NB4 (cell line): ENCODE data around the gene PNPLA7.

Experiments used
- CTCF ChIP-seq: IDR thresholded peaks from one replicate; pipeline ENCODE4 v1.5.1; 2012; ENCODE audit warnings: low read depth, low read length
- MAX ChIP-seq: IDR thresholded peaks from 2 replicates; pipeline ENCODE4 v1.6.1; 2011; ENCODE audit warnings: low read depth, low read length
- MYC ChIP-seq: IDR thresholded peaks from 2 replicates; pipeline ENCODE4 v1.6.1; 2011; ENCODE audit warnings: low read depth, low read length
- POLR2A ChIP-seq: IDR thresholded peaks from 2 replicates; pipeline ENCODE4 v1.6.1; 2011; ENCODE audit warnings: mild to moderate bottlenecking; ENCODE audit not compliant: insufficient read length; ENCODE audit errors: extremely low read depth

- TF ChIP-seq CTCF, result no peak
- no peak for TF ChIP-seq POLR2A
- no peak for TF ChIP-seq MYC
- TF ChIP-seq MAX, result no peak
Observed at GRCh38 chr9:137509198-137509597, 41.0 kb downstream of the PNPLA7 start.
